Tibial artery (tissue), 4 donors: ENCODE results near the gene PUS7L.

Experiments
- DNase-seq, 2 donors: peaks; one replicate each; pipeline ENCODE4 v3.0.0-alpha.2; 2019
- H3K27ac ChIP-seq, 2 donors: fragments of 200-600 bp; sonication (generic) in 1 of 2; 1 replicate in 1 of 2; 2 replicates in 1 of 2; pipeline ENCODE4 v1.5.1; 2018 to 2019; ENCODE audit warnings: mild to moderate bottlenecking in 1 of 2
- H3K27me3 ChIP-seq, 2 donors: fragments of 200-600 bp; sonication (generic) in 1 of 2; one replicate each; pipeline versions ENCODE4 v1.5.1 to v1.6.0; 2016 to 2019
- H3K36me3 ChIP-seq, 3 donors: fragments of 200-600 bp; sonication (generic) in 2 of 3; one replicate each; pipeline ENCODE4 v1.5.1; 2016 to 2019; ENCODE audit warnings: mild to moderate bottlenecking in 2 of 3
- H3K4me1 ChIP-seq, 4 donors: fragments of 200-600 bp; sonication (generic) in 2 of 4; 1 replicate in 3 of 4; 2 replicates in 1 of 4; pipeline ENCODE4 v1.5.1; 2016 to 2019
- H3K4me3 ChIP-seq, 2 donors: fragments of 200-600 bp; sonication (generic) in 1 of 2; 1 replicate in 1 of 2; 2 replicates in 1 of 2; pipeline ENCODE4 v1.5.1; 2018 to 2019; ENCODE audit warnings: mild to moderate bottlenecking in 2 of 2
- H3K9me3 ChIP-seq, 3 donors: fragments of 200-600 bp; sonication (generic) in 1 of 3; one replicate each; pipeline ENCODE4 v1.5.1; 2016 to 2019
- CTCF ChIP-seq, 2 experiments: fragments of 200-600 bp in 1 of 2; fragments of 450-650 bp in 1 of 2; IDR thresholded peaks; one replicate each; pipeline ENCODE4 v1.5.1; 2017 to 2019; ENCODE audit warnings: antibody characterized with exemption in 2 of 2, mild to moderate bottlenecking in 1 of 2, moderate library complexity in 1 of 2
- intact Hi-C: fragments of 100-400 bp; cut with DNase I; formaldehyde crosslinking; loops from one replicate; pipeline ENCODE4 v1.15.0; 2023; ENCODE audit warnings: low total_unique reads

Gene PUS7L

GRCh38 chr12:43749016-43749415, 9.6 kb downstream of the PUS7L start:
- Histone ChIP-seq H3K27ac (no peak overlapping the region), H3K9me3 (no peaks in the 10 kb centered on the region), H3K27me3 (no peaks in the 10 kb centered on the region), H3K4me1 (no peaks in the 10 kb centered on the region), H3K4me3 (no peak overlapping the region), H3K36me3 (peaks cover 9 to 24% (median 23%) of the 10 kb centered on the region in 3 donors)
- no peak for DNase-seq
- TF ChIP-seq CTCF (IDR thresholded peaks at IDR 0.05): no peak
- intact Hi-C loops: no loop called here

DNA sequence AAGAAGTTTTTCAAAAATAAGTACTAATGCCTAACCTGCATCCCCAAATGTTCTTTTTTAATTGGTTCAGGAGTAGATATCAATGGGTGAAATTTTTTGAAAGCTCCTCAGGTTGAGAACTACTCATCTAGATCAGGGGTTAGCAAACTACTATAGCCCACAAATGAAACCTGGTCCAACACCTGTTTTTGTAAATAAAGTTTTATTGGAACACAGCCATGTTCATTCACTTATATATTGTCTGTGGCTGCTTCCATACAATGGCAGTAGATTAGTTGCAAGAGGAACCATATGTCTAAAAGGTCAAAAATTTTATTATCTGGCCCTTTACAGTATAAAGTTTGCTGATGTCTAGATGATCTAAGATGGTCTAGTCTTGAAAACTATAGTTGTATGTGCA, 13.8 kb downstream of the PUS7L start:
- no peaks in the 10 kb centered on the region for H3K4me1 ChIP-seq
- no peak for TF ChIP-seq CTCF (IDR thresholded peaks at IDR 0.05)
- intact Hi-C loops: no loop called here

DNA sequence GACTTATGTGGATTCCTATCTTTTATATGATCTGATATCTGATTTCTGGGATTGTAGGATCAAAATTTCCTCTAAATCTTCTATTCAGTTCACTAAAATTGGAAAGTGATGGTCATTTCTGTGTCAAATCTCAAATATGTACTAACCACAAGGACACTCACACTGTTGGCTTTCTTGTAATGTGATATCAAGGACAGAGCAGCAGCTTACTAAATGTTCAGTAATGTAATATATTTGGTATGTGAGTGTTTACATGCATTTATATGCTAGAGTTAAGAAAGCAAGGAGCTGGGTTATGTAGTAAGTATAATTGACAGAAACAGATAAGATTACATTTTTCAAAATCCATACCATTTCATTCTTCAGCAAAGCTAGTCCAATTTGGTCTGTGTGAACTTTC, 16.5 kb downstream of the PUS7L start:
- no peak for DNase-seq
- Histone ChIP-seq H3K4me1 (no peaks in the 10 kb centered on the region), H3K36me3 (peaks cover 9 to 45% (median 27%) of the 10 kb centered on the region in 3 donors), H3K9me3 (no peaks in the 10 kb centered on the region), H3K27ac (no peak overlapping the region), H3K27me3 (no peaks in the 10 kb centered on the region), H3K4me3 (no peak overlapping the region)
- no peak for TF ChIP-seq CTCF (IDR thresholded peaks at IDR 0.05)
- intact Hi-C loops: no loop called here

More for the DNA sequence above, 13.8 kb downstream of the PUS7L start:
- Histone ChIP-seq H3K36me3 (peaks cover 9 to 49% (median 27%) of the 10 kb centered on the region in 3 donors), H3K4me3 (no peak overlapping the region), H3K27me3 (no peaks in the 10 kb centered on the region), H3K9me3 (no peaks in the 10 kb centered on the region), H3K27ac (no peak overlapping the region)
- no peak for DNase-seq

DNA sequence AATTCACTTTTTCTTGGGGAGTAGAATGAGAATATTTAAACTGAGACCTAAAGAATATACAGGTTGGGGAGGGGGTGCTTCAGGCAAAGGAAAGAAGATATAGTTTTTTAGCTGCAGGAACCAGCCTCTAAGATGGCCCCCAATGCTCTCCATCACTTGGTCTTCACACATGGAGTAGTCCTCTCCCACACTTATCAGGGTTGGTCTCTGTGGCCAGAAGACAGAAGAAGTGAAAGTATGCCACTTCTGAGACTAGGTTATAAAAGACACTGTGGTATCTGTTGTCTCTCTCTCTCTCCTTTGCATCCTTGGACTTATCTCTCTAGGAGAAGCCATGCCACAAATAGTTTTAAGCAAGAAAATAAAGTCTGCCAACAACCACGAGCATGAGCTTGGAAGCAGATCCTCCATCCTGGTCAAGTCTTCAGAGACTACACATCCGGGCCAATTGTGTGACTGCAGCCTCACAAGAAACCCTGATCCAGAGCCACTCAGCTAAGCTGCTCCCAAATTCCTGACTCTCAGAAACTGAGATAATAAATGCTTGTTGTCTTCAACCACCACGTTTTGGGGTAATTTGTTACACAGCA, 18.0 kb downstream of the PUS7L start:
- H3K9me3 ChIP-seq: no peaks in the 10 kb centered on the region
- intact Hi-C loops: no loop called here
- H3K36me3 ChIP-seq: peaks cover 18 to 56% (median 26%) of the 10 kb centered on the region in 3 donors
- H3K27ac ChIP-seq: no peak overlapping the region
- TF ChIP-seq CTCF (IDR thresholded peaks at IDR 0.05): no peak
- no peak overlapping the region for H3K4me3 ChIP-seq
- no peaks in the 10 kb centered on the region for H3K4me1 ChIP-seq
- no peaks in the 10 kb centered on the region for H3K27me3 ChIP-seq
- no peak for DNase-seq

DNA sequence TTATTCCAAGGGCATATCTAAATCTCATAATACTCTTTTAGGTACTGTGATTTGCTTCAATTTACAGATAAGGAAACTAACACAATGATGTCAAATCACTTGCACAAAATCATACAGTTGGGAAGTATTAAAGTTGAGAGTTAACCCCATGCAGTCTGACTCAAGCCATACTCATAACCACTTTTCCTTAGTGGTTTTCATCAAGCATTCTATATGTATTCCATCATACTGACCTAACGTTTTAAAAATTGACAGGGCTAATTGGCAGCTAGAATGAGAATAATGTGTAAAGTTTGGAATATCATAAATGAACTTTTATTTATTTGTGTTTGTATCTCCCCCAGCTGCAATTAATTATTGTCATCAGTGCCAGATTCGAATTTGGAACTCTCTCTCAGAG, 20.9 kb downstream of the PUS7L start:
- no peak overlapping the region for H3K4me3 ChIP-seq
- intact Hi-C loops: no loop called here
- no peaks in the 10 kb centered on the region for H3K9me3 ChIP-seq
- H3K27me3 ChIP-seq: no peaks in the 10 kb centered on the region
- DNase-seq: no peak
- H3K4me1 ChIP-seq: no peaks in the 10 kb centered on the region
- H3K36me3 ChIP-seq: peaks cover 0 to 42% (median 11%) of the 10 kb centered on the region in 3 donors
- no peak for TF ChIP-seq CTCF (IDR thresholded peaks at IDR 0.05)
- no peak overlapping the region for H3K27ac ChIP-seq
